ENCODE measurements around the gene CEP19.
A peak's percentile ranks its signal among the peaks of the same experiment; 100 is the strongest.
"Not testable (repeated sequence)": the region's sequence is repeated elsewhere in the genome, so short reads cannot be mapped to it uniquely, and the experiment has no call there.

CEP19 gene, protein sequence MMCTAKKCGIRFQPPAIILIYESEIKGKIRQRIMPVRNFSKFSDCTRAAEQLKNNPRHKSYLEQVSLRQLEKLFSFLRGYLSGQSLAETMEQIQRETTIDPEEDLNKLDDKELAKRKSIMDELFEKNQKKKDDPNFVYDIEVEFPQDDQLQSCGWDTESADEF

DNA sequence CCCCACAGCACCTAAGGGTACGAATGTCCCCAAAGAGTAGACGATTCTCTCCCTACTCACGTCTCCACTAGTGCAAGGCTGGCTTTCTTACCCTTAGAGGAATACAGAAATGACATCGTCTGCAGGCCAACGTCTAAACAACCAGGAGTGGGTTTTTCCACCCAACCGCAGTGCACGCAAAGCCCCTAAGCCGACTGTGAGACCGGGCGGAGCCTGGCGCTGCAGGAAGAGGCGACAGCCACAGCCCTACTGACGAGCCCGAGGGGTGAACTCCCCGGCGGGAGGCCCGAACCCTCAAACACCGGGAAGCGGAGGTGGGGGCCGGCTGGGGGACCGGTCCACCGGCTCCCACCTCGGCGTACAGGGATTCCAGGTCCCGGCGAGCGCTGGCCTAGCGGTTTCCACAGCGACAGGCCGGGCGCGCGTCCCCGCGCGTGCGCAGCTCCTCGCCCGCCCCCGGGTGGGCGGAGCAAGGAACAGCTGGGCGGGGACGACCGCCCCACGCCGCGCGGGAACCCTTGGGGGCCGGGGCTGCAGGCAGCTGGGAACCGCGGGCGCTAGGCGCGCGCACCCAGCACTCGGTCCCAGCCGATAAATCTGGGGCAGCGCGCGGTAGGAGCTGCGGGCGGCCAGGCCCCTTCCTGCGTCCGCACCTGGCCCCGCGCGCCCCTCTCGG lies at the start of gene CEP19, which contains the start of gene PIGX:
Gene CEP19, minus strand, starts transcription at position 413 of the 676 bp plus-strand sequence. CDS start 3,593 bp downstream, outside the sequence.
Gene PIGX, plus strand, starts transcription at position 540 of the 676 bp plus-strand sequence.
- no peak for DNase-seq (ENCODE audit: low read depth, low spot score)
- H3K27ac ChIP-seq = peak within 1 kb of the TSS; percentile 69

DNA sequence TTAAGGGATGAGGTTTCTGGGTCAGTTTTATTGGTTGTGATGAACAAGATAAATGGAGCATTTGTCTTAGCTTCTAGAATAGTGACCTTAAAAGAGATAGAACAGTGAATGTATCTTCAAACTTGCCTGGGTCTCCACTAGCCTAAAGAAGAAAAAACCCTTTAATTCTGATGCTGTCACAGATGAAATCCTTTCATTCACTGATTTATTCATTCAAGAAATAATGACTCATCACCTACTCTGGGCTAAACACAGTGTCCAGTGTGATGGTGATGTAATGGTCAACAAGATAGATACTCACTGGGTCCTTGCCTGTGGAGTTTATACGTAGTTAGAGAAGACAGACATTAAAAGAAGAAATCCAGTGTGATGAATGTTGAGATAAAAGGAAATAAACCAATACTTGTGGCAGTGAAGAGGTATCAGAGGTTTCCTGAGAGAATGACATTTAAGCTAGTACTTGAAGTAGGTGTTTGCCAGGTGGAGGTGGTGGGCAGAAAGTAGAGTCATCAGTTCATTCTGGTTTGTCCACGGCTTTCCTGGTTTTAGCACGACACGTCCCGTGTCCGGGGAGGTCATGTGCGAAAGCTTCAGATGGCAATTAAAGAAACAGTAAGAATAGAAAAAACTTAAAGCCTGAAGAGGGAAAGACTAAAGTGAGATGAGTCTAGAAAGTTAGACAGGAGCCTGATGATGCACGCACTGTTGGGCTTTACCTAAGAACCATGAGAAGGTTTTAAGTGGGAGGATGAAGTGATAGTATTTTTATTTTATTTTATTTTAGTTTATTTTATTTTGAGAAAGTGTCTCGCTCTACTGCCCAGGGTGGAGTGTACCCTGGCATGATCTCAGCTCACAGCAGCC lies 46.1 kb upstream of the CEP19 start:
- no peak overlapping the region for H3K27ac ChIP-seq
- no peak for DNase-seq (ENCODE audit: low read depth, low spot score)

DNA sequence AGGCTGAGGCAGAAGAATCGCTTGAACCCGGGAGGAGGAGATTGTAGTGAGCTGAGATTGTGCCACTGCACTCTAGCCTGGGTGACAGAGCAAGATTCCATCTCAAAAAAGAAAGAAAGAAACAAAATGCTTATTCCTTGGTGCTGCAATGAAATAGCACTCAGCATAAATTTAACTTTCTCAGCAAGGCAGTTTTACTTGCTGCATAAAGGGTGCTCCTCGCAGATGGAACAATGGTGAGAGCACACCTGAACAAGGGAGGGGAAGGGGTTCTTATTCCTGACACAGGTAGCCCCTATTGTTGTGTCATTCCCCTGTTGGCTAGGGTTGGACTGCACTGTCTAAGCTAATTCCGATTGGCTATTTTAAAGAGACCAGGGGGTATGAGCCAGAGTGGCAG lies 44.7 kb upstream of the CEP19 start:
- no peak for DNase-seq (ENCODE audit: low read depth, low spot score)
- H3K27ac ChIP-seq = no peak overlapping the region

DNA sequence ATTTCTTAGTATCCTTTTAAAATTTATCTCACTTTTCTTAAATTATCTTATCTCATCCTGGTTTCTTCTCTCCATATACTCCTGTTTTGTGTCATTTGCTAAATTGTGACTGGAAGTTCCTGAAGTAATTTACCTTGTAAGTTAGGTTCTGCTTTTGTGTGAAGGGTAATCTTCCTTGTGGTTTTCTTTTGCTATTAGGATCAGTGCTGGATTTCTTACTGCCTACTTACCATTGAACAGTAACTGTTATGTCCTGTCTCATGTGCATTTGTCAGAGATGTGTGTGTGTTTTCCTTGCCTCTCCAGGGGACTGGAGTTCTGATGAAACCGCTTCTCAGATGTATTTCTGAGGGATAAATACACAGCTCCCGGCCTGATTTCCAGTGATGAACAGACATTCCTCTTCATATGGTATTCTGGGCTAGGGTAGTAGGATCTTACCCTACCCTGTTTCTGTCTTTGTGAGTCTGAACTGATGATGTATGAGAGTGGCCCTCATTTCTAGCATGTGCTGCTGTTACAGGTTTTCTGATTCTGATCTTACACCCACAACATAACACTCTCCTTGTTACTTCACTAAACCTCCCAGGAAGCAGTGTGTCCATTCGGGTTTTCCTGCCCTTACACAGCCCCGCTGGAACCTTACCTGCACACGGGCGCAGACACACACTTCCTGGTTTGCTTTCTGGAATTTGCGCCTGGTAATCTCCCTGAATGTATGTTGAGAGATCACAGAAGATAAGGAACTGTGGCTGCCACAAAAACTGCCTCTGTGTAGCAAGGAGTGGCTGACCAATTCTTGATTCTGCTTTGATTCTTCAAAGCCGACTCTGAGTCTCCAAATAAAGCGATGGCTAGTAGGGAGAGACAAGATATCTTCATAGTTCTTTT lies 42.3 kb upstream of the CEP19 start:
- peak overlapping the region; percentile 19 for H3K27ac ChIP-seq
- DNase-seq (ENCODE audit: low read depth, low spot score) = no peak

DNA sequence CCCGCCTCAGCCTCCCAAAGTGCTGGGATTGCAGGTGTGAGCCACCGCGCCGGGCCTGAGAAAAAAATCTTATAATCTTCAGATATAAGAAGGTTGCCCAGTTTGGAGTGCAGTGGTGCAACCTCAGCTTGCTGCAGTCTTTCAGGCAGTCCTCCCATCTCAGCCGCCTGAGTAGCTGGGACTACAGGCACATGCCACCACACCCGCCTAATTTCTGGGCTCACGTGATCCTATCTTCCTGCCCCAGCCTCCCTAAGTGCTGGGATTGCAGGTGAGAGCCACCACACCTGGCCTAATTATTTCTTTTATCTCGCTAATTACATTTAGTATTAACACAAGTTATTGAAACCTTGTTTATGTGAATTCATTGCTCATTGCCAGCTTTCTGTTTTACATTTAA lies 41.2 kb upstream of the CEP19 start:
- no peak for DNase-seq (ENCODE audit: low read depth, low spot score)
- no peak overlapping the region for H3K27ac ChIP-seq

DNA sequence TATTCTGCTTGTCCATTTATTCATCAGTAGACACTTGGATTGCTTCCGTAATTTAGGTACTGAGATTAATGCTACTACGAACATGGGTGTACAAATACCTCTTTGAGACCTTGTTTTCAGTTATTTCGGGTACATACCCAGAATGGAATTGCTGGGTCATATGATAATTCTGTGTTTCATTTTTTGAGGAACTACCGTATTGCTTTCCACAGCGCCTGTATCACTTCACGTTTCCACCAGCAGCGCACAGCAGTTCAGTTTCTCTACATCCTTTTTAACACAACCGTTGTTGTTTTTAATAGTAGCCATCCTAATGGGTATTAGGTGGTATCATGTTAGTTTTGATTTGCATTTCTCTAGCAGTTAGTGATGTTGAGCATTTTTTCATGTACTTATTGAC lies 37.1 kb upstream of the CEP19 start:
- no peak overlapping the region for H3K27ac ChIP-seq
- no peak for DNase-seq (ENCODE audit: low read depth, low spot score)

DNA sequence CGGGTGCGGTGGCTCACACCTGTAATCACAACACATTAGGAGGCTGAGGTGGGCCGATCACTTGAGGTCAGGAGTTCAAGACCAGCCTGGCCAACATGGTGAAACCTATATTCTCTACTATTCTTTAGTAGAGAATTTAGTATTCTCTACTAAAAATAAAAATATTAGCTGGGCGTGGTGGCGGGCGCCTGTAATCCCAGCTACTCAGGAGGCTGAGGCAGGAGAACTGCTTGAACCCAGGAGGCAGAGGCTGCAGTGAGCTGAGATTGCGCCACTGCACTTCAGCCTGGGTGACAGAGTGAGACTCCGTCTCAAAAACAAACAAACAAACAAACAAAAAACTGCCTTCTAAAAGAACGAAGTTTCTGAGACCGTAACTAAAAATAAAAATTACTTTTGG lies 31.5 kb upstream of the CEP19 start:
- not testable (repeated sequence) for H3K27ac ChIP-seq; DNase-seq (ENCODE audit: low read depth, low spot score)

DNA sequence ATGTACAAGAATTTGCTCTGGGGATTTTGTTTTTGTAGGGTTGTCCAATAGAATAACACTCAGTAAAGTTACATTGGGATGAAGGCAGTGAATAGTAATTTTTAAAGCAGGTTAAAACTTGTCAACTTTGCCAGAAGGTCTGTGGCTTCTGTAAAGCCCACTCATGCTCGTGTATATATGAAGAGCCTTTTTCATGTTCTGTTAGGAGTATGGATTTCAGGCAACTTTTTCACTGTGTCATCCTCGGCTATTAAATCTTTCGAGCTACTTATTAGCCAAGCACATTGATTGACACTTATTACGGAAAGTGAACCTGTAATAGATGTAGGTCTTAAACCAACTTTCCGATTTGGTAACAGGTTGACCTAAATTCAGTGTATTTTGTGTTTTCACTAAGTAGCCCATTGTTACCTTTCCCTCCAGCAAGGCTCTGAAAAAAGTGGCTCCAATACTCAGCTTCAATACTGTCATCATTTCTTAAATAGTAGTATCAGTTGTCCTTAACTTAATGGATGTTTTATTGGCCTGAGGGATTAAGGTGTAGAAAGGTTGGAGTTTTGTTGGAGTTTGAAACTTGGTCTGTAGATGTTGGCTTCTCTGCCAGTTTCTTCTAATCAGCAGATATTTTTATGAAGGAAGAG lies 29.3 kb upstream of the CEP19 start:
- DNase-seq (ENCODE audit: low read depth, low spot score) = no peak
- peak overlapping the region; percentile 87 for H3K27ac ChIP-seq

DNA sequence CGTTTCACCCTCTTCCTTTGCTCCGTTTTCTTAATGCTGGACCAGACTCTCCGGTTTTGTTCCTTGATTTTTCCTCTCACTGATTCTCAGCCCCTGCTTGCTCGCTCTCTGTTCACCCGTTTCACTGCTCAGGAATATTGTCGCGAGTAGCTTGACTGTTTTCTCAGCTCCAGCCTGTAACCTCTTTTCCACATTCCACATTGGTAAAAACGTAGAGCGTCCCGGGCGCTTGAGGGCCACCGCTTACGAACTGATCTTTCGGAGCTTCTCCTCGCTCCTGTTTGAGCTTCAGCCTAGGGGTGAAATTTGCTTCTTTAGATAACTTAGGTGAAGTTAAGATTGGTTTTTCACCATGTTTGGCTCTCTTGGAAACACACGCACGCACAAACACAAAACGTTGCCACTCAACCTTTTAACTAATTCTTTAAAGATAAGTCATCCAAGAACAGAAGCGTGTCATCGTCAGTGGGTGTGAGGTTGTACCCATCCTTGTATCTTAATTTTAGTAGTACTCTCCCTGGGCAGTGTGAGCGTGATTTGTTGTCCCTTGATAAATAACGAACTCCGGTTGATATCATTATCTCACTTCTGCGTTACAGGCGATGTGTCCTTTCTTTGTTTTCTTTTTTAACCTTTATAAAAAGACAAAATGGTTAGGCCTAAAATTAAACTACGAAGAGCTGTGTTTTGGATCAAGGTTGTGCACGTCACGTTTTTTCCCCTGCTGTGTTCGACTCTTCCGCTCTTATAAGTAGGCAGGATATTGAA lies 28.6 kb upstream of the CEP19 start:
- H3K27ac ChIP-seq = peak overlapping the region; percentile 87
- no peak for DNase-seq (ENCODE audit: low read depth, low spot score)

DNA sequence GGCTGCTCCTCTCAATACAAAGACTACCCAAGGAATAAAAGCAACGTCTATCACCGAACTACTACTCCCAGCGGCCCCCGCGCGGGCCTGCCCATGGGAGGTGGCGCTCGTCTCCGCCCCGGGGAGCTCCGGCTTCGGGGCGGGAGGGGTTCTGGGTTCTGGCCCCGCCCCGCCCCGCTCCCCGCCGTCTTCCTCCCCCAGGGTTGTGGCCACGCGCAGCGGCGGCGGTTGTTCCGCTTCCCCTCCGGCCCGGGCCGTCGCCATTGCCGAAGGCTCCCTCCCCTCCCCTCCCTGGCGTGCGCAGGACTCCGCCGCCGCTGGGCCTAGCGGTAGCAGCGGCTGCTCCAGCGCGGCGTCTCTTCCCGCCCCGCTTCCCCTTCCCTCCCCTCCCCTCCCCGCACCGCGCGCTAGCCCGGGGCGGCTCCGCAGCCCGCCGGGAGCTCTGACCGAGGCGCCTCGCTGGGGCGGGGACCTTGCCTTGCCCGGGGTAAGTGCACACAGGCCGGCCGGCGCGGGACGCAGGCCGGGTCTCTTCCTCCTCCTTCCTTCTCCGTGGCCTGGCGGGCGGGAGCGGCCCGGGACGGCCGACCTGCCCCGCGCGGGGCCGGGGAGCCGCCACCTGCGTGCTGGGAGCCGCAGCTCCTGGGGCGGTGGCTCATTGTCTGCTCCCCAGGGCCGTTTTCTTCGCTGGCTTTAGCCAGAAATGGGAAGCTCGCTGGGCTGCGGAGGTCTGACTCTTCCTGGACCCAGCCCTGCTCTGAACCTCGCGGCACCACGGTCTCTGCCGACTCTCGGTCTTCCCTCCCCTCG lies 27.8 kb upstream of the CEP19 start, which contains the start of gene PAK2:
Gene PAK2, plus strand, starts transcription at position 187 of the 810 bp plus-strand sequence. CDS start 42,790 bp downstream, outside the sequence.
- peak within 1 kb of the TSS; percentile 87 for H3K27ac ChIP-seq
- DNase-seq (ENCODE audit: low read depth, low spot score) = no peak

DNA sequence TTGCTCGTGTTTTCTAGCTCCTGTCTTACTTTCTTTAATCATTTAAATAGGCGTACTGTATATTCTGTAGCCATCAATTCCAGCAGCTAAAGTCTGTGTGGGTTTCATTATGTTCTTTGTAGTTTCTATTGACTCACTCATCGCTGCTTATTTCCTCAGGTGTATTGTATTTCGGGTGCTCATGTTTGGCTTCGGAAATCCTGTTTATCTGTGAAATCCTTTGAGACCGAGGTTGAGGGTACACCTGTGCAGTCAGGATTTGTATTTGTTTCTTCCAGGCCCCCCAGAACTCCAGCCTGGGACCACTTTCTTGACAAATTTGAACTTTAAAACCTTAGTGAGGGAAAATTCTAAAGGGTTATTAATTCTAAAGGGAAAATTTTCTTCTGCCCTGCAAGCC lies 25.6 kb upstream of the CEP19 start:
- DNase-seq (ENCODE audit: low read depth, low spot score) = no peak

DNA sequence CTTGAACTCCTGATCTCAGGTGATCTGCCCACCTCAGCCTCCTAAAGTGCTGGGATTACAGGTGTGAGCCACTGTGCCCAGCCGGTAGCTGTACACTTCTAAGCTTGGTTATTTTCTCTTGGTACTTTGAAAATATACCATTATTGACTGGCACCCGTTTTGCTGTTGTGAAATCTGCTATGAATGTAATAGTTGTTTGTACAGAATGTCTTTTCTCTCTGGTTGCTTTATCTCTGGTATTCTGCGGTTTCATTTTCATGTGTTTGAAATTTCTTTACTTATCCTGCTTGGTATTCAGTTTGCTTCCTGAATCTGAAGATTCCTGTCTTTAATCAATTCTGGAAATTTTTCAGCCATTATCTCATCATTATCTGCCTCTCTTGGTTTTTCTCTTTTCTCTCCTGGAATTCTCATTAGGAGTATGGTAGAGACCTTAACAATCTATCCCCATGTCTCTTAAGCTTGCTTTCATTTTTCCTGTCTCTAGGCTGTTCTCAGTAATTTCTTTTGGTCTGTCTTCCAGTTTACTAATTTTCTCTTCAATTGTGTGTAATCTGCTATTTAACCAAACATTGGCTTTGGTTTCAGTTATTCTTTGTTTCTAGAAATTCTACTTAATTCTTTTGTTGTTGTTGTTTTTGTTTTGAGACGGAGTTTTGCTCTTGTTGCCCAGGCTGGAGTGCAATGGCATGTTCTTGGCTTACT lies 24.8 kb upstream of the CEP19 start:
- no peak overlapping the region for H3K27ac ChIP-seq
- DNase-seq (ENCODE audit: low read depth, low spot score) = no peak

More for the DNA sequence above, 25.6 kb upstream of the CEP19 start:
- no peak overlapping the region for H3K27ac ChIP-seq

DNA sequence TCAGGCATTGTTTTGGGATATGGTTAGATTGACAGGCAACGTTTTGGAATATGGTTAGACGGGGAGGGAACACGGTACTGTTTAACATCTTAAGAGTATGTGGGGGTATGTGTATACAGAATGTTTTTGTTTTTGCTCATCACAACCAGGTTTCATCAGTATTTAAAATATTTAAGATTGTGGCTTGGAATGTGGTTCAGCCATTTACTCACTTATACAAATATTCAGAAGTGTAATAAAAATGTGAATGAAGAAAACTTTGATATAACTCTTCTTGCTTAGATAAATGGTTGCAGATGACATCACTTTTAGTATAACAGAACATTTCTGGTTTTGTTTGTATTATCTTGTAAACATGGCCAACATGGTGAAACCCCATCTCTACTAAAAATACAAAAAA lies 23.7 kb upstream of the CEP19 start:
- DNase-seq (ENCODE audit: low read depth, low spot score) = no peak
- H3K27ac ChIP-seq = no peak overlapping the region

DNA sequence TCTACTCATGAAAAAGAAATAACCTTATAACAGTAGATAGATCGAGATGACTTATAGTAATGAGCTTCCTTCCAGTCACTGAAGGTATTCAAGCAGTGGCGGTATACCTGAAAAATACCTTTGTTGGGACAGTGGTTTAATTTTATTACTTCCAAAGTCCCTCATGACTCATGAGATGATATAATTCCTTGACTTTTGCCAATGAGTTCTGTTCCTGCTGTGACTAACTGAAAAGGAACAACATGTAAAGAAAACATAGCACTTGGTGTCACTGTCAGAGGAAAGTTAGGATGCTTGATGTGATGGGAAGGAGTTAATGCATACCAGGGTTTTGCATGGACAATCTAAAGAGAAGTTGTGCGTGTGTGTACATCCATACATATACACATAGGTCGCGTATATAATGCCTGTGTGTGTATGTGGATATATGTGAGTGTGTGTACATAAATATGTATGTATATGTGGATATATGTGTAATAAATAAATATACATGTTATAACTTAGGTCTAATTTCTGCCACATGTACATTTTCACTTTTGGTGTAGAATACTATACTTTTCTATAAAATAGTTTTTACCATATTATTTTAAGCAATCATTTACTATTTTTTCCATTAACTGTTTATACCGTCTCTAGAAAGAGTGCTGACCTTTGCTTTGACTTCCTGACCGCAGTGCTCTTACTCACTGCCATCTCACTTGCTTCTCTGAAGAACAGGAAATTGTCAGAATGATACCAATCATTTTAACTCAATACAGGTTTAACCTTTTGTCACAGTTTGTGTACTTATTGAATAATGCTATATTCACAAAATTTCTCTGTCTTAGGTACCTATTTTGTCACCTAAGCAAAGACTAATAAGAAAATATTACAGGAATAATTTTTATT lies 15.0 kb upstream of the CEP19 start:
- DNase-seq (ENCODE audit: low read depth, low spot score) = no peak
- H3K27ac ChIP-seq = peak overlapping the region; percentile 16

DNA sequence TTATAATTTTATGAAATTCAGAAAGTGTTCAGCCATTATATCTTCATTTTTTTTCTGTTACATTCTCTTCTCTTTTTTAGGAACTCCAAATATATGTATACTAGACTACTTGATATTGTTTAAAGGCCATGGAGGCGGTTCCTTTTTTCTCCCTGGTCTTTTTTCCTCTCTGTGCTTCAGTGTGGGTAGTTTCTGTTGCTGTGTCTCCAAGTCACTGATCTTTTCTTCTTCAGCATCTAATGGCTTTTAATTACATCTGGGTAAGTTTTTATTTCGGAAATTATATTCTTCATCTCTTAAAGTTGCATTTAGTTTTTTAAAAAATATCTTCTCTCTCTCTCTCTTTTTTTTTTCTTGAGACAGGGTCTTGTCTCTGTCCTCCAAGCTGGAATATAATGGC lies 9.0 kb upstream of the CEP19 start:
- no peak overlapping the region for H3K27ac ChIP-seq
- DNase-seq (ENCODE audit: low read depth, low spot score) = no peak

DNA sequence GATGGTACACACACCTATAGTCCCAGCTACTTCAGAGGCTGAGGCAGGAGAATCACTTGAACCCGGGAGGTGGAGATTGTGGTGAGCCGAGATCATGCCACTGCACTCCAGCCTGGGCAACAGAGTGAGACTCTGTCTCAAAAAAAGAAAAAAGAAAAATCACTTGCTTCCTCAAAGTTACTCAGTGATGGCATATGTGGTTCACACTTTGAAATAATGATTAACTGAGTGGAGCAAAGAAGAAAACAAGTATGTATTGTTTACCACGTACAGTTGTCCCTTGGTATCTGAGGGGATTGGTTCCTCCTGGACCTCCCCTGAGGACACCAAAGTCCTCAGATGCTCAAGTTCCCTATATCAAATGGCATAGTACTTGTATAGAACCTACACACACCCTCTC lies 5.1 kb upstream of the CEP19 start:
- not testable (repeated sequence) for H3K27ac ChIP-seq; DNase-seq (ENCODE audit: low read depth, low spot score)

Data from epithelial cell of prostate (primary cell).